Hepatocyte (in vitro differentiated cells): ENCODE measurements around the gene CATSPER1. TPM values are rescaled to one million over a fixed set of nuclear protein-coding genes. Genes with fewer than 3 reads are reported as not detected.

ENCODE experiments used
- DNase-seq: peaks from one replicate; pipeline ENCODE4 v3.0.0-alpha.2; 2016; ENCODE audit warnings: low spot score
- H2AFZ ChIP-seq: fragments of 200-600 bp; sonication (generic); 2 replicates; pipeline ENCODE4 v1.6.0; 2016; ENCODE audit warnings: antibody characterized with exemption, mild to moderate bottlenecking
- H3K27ac ChIP-seq: fragments of 200-600 bp; sonication (generic); 2 replicates; pipeline ENCODE4 v1.5.1; 2016; ENCODE audit warnings: mild to moderate bottlenecking
- H3K27me3 ChIP-seq: fragments of 200-600 bp; sonication (generic); 2 replicates; pipeline ENCODE4 v1.6.1; 2016
- H3K36me3 ChIP-seq: fragments of 200-600 bp; sonication (generic); replicated peaks from 2 replicates; pipeline ENCODE4 v1.5.1; 2016; ENCODE audit warnings: low read depth; ENCODE audit not compliant: insufficient read depth
- H3K4me1 ChIP-seq: fragments of 200-600 bp; sonication (generic); 2 replicates; pipeline ENCODE4 v1.5.1; 2016; ENCODE audit warnings: mild to moderate bottlenecking, moderate library complexity; ENCODE audit not compliant: insufficient read depth
- H3K4me2 ChIP-seq: fragments of 200-600 bp; sonication (generic); 2 replicates; pipeline ENCODE4 v1.6.0; 2016
- H3K4me3 ChIP-seq: fragments of 200-600 bp; sonication (generic); 2 replicates; pipeline ENCODE4 v1.5.1; 2016; ENCODE audit warnings: mild to moderate bottlenecking
- H3K79me2 ChIP-seq: fragments of 200-600 bp; sonication (generic); 2 replicates; pipeline ENCODE4 v1.6.0; 2017; ENCODE audit warnings: mild to moderate bottlenecking
- H3K9me2 ChIP-seq: fragments of 200-600 bp; sonication (generic); replicated peaks from 2 replicates; pipeline ENCODE4 v1.6.0; 2017; ENCODE audit warnings: mild to moderate bottlenecking; ENCODE audit not compliant: insufficient read depth
- H3K9me3 ChIP-seq: fragments of 200-600 bp; sonication (generic); 2 replicates; pipeline ENCODE4 v1.5.1; 2016; ENCODE audit warnings: low read depth, mild to moderate bottlenecking
- H4K20me1 ChIP-seq: fragments of 200-600 bp; sonication (generic); 2 replicates; pipeline ENCODE4 v1.6.0; 2016; ENCODE audit warnings: mild to moderate bottlenecking; ENCODE audit not compliant: insufficient read depth, poor library complexity, severe bottlenecking
- EZH2 ChIP-seq: fragments of 200-600 bp; sonication (generic); IDR thresholded peaks from 2 replicates; pipeline ENCODE4 v1.6.1; 2016; ENCODE audit warnings: antibody characterized with exemption, mild to moderate bottlenecking, borderline replicate concordance
- EZH2phosphoT487 ChIP-seq: fragments of 200-600 bp; sonication (generic); IDR thresholded peaks from one replicate; pipeline ENCODE4 v1.6.1; 2018; ENCODE audit warnings: antibody characterized with exemption, mild to moderate bottlenecking, low read depth, moderate library complexity; ENCODE audit not compliant: unreplicated experiment, severe bottlenecking
- WGBS: methylation state at CpG from one replicate; pipeline ENCODE4 v1.1.6; 2016; ENCODE audit warnings: low lambda C conversion rate; ENCODE audit errors: missing lambda C conversion rate; 5-methylcytosine and 5-hydroxymethylcytosine counted together
- polyA plus RNA-seq: library from polyadenylated mRNA; unstranded; fragments of >200 nt; fragmentation: Nextera tagmentation; extraction: Ambion mirVana; gene quantifications from 2 replicates; pipeline ENCODE4 v1.2.1, GENCODE V29; 2016
- total RNA-seq: library from RNA; depleted of rRNA; stranded (reverse); fragments of >200 nt; gene quantifications from 2 replicates; pipeline ENCODE4 v1.2.3, GENCODE V29; 2014
- TF ChIP-seq, protein P1 (sequence below): fragments of 200-600 bp; sonication (generic); IDR thresholded peaks from 2 replicates; pipeline ENCODE4 v1.5.1; 2016; ENCODE audit warnings: antibody characterized with exemption, mild to moderate bottlenecking; ENCODE audit not compliant: poor library complexity

Gene CATSPER1
- total and polyA plus RNA-seq, 2 experiments from 2014 or later: not detected

DNA sequence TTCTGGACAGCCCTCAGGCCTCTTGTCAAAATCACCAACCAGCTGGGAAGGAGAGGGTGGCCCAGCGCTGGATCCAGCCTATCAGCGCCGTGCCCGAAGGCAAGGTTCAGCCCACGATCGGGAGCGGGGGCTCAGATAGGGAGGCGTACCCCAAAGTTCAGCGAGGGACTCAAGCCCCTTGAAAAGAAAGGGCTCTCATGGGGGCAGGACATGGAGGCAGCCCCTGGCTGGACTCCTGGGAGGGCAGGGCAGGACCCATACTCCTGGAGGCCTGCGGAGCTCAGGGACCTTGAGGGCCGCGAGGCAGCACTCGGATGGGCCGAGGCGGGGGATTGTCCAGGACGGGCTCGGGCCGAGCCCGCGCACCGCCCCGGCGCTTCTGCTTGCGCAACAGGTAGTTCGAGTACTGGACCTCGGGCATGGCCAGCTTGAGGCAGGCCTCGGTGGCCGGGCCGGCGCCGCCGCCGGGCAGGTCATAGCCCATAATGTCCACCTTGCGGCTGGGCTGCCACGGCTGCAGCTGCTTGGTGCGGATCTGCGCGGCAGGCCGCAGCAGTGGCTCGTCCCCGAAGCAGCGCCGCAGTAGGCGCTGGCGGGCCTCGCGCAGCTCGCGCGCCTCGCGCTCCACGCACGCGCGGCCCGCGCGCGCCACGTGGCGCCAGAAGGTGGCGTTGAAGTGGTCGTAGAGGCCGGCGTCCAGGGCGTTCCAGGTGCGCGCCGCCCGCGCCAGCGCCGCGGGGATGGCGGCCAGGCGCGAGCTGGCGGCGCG lies 16.1 kb upstream of the CATSPER1 start:
- DNase-seq: no peak
- TF ChIP-seq, protein P1, sequence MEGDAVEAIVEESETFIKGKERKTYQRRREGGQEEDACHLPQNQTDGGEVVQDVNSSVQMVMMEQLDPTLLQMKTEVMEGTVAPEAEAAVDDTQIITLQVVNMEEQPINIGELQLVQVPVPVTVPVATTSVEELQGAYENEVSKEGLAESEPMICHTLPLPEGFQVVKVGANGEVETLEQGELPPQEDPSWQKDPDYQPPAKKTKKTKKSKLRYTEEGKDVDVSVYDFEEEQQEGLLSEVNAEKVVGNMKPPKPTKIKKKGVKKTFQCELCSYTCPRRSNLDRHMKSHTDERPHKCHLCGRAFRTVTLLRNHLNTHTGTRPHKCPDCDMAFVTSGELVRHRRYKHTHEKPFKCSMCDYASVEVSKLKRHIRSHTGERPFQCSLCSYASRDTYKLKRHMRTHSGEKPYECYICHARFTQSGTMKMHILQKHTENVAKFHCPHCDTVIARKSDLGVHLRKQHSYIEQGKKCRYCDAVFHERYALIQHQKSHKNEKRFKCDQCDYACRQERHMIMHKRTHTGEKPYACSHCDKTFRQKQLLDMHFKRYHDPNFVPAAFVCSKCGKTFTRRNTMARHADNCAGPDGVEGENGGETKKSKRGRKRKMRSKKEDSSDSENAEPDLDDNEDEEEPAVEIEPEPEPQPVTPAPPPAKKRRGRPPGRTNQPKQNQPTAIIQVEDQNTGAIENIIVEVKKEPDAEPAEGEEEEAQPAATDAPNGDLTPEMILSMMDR: no peak
- no peak for TF ChIP-seq EZH2
- TF ChIP-seq EZH2phosphoT487: no peak
- H3K4me2 ChIP-seq: no peak overlapping the region
- no peak overlapping the region for H3K4me3 ChIP-seq
- no peaks in the 10 kb centered on the region for H3K27me3 ChIP-seq
- H3K36me3 ChIP-seq: no peaks in the 10 kb centered on the region
- H3K9me2 ChIP-seq: no peaks in the 10 kb centered on the region
- H4K20me1 ChIP-seq: no peaks in the 10 kb centered on the region
- H2AFZ ChIP-seq: no peak overlapping the region
- no peaks in the 10 kb centered on the region for H3K9me3 ChIP-seq
- H3K27ac ChIP-seq: no peak overlapping the region
- no peaks in the 10 kb centered on the region for H3K4me1 ChIP-seq
- 97% methylated on average over 74 of the region's 81 CpGs for WGBS
- H3K79me2 ChIP-seq: no peaks in the 10 kb centered on the region

DNA sequence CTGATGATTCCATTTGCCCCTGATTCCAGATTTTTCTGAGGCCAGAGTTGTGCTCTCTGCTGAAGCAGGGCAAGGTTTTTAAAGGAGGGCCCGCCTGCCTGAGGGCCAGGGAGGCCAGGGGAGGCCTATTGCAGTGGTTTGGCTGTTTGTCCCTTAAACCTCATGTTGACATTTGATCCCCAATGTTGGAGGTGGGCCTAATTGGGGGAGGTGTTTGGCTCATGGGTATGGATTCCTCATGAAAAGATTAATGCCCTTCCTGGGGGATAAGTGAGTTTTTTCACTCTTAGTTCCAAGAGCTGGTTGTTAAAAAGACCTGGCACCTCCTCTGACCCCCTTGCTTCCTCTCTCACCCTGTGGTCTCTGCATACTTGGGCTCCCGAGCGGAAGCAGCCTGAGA lies 13.5 kb upstream of the CATSPER1 start:
- TF ChIP-seq EZH2phosphoT487: no peak
- no peak for TF ChIP-seq EZH2
- TF ChIP-seq, protein P1: no peak
- H3K9me2 ChIP-seq: no peaks in the 10 kb centered on the region
- WGBS: 93% methylated on average over 3 of the region's 3 CpGs
- no peaks in the 10 kb centered on the region for H3K27me3 ChIP-seq
- H4K20me1 ChIP-seq: no peaks in the 10 kb centered on the region
- no peak overlapping the region for H3K27ac ChIP-seq
- H3K9me3 ChIP-seq: no peaks in the 10 kb centered on the region
- H3K36me3 ChIP-seq: no peaks in the 10 kb centered on the region
- no peaks in the 10 kb centered on the region for H3K4me1 ChIP-seq
- H2AFZ ChIP-seq: no peak overlapping the region
- H3K4me3 ChIP-seq: no peak overlapping the region
- no peak overlapping the region for H3K4me2 ChIP-seq
- no peak for DNase-seq
- no peaks in the 10 kb centered on the region for H3K79me2 ChIP-seq

DNA sequence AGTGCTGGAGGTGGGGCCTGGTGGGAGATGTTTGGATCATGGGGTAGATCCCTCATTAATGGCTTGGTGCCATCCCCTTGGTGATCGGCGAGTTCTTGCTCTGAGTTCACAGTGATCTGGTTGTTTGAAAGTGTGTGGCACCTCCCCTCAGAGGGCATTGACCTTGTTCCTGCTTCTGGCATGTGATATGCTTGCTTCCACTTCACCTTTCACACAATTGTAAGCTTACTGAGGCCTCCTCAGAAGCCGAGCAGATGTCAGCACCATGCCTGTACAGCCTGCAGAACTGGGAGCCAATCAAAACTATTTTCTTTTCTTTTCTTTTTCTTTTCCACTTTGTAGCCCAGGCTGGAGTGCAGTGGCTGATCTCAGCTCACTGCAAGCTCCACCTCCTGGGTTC lies 11.0 kb upstream of the CATSPER1 start:
- Histone ChIP-seq H3K36me3 (no peaks in the 10 kb centered on the region), H3K79me2 (no peaks in the 10 kb centered on the region), H3K9me3 (no peaks in the 10 kb centered on the region), H3K4me2 (no peak overlapping the region), H4K20me1 (no peaks in the 10 kb centered on the region), H3K27ac (no peak overlapping the region), H3K27me3 (no peaks in the 10 kb centered on the region), H3K9me2 (no peaks in the 10 kb centered on the region), H3K4me3 (no peak overlapping the region), H2AFZ (no peak overlapping the region), H3K4me1 (no peaks in the 10 kb centered on the region)
- WGBS: 96% methylated on average over 3 of the region's 3 CpGs
- TF ChIP-seq, protein P1: no peak
- no peak for TF ChIP-seq EZH2
- no peak for TF ChIP-seq EZH2phosphoT487
- DNase-seq: no peak
